DMS79 (cell line): ENCODE measurements around the gene SULT1C3.

Experiments
- DNase-seq: peaks from one replicate; lab custom pipeline; 2025; lab: John Stamatoyannopoulos, UW

SULT1C3 gene

DNA sequence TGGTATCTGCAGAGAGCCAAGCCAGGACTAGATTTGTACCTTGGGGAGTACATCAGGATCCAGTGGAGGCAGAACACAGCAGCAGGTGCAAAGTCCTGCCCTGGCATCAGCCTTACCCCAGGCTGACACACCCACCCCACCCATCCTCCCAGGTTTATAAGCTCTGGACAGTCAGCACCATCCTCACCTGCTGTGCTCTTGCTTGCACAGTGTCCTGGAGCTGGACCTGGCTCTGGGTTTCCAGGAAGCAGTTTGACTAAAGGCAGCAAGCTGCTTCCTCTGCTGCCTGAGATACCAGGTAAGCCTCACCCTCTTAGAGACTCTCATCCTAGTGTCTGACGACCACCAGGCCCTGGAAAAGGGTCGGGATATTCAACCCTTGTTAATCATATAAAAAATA lies at the start of gene SULT1C3:
Gene SULT1C3, plus strand, starts transcription at position 183 of the 400 bp plus-strand sequence. CDS start 7,227 bp downstream, outside the sequence.
- no peak for DNase-seq

DNA sequence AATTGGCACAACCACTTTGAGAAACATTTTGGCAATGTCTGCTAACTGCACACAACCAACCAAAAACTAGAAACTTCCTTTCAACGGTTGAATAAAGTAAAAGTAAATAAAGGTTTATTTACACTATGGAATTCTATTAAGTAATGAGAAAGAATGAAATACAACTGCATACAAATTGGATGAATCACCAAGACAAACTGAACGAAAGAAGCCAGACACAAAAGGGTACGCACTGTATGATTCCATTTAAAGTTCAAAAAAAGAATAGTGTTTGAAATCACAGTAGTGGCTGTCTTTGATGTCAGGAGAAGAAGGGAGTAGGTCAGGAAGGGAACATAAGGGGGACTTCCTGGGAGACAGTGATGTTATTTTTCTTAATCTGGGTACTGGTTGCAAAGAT lies 46.5 kb upstream of the SULT1C3 start:
- DNase-seq = no peak

DNA sequence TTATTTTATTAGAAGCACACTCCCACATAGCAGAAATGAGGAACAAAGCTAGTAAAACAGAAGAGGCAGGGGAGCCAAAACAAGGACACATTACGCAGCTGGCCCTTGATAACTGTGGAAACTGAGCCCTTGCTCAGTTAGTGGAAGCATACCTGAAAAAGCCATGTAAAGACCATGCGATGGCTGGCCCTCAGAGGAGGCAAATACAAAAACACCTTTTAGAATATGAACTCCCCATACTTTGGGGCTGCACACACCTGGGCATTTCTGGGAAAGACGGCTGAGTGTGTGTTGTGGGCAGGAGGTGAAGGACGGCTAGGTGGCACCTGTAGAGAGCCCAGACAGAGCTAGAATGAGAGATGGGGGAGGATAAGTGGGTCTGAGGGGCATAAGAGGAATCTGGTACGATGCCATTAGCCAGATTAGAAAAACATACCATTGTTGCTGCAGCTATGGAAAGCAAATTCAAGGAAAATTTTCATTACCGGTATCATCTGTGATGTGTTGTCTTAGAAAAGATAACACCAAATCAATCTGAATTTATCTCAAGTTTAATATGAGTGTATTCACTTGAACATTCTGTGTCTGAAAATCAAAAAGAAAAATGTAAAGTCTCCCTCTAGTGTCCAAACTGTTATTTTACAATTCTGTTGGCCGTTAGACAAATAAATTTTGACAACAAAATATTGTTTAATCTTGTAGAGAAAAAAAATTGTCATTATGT lies 45.2 kb upstream of the SULT1C3 start:
- no peak for DNase-seq

DNA sequence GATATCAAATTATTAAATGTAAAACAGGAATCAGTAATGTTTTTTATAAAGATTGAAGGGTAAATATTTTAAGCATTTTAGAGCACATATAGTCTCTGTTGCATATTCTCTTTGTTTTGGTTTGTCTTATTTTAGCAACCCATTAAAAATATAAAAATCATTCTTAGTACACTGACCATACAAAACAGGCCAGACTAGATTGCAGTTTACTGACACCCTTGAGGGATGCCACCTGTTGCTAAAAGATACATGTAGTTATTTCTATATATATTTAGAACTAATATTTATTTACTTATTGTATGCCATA lies 44.7 kb upstream of the SULT1C3 start:
- DNase-seq = no peak

DNA sequence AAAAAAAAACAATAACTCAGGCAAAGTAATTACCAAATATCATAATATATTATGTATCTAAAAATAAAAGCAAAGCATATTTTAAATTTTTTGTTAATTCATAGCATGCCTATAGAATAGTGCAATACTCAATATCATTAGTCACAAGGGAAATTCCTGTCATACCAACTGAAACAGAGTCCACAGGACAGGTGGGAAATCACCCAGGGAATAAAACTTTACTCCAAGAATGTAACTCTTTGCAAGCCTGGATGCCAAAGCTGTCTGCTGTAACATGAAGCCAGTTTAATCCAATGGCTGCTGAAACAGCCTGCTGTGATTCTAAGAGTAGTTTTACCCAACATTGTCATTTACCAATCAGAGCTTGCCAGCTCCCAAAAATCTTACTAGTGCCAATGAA lies 40.0 kb upstream of the SULT1C3 start:
- no peak for DNase-seq

DNA sequence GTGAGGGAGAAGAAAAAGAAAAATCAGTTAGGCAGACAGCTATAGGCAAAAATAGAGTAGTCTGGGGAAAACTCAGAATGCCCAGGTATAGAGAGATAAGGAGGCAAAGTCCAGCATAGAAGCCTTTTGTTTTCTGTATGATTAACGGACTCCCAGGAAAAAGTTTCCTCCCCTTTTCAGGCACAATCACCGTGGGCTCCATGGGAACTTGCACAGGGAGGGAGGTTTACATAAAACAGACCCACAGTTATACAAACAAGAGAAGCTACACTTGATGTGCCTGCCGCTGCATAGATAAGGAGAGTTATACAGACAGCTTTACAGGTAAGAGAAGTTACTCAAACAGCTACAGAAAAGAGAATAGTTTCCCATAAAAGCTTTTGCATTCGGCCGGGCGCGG lies 39.2 kb upstream of the SULT1C3 start:
- DNase-seq = no peak

DNA sequence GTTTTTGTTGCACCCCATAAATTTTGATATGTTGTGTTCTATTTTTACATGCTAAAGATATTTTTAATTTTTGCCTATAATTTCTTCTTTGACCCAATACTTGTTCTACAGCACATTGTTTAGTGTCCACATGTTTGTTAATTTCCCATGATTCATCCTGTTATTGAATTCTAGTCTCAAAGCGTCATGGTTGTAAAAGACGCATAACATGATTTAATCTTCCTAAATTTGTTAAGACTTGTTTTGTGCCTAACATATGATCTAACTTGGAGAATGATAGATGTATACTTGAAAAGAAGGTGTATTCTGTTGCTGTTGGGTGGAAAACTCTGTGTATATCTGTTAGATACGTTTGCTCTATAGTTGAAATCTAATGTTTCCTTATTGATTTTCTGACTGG lies 27.1 kb upstream of the SULT1C3 start:
- DNase-seq = no peak

DNA sequence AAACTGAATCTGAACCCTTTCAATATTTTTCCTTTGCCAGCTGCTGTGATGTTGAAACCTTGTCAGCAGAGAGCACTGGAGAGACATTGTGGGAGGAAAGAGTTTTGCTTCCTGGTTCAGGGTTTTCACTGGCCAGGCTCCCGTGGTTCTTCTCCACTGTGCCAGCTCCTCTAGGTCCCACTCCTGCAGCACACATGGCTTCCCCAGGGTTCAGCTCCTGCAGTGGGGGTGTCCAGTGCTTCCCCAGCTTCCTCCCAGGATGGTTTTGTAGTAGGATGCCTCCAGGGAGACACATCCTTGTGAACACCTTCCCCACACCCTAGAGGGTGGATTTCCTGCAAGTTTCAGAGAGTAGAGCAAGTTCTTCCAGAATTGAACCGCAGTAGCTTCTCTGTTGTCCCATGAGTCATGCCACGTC lies 24.0 kb upstream of the SULT1C3 start:
- DNase-seq = no peak

DNA sequence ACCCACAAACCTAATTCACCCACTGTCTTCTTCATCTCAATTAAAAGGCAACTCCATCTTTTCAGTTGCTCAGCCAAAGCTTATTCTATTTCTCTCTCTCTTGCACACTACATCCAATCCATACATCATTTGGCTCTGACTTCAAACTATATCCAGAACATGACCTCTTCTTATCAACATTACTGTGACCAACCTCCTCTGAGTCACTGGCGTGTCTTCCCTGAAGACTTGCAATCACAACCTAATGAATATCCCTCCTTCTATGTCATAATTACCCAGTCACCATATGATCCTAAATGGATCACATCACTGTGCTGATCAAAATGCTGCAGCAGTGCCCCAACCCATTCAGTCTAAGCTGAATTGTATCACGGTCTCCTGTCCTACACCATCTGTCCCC lies 22.6 kb upstream of the SULT1C3 start:
- no peak for DNase-seq

DNA sequence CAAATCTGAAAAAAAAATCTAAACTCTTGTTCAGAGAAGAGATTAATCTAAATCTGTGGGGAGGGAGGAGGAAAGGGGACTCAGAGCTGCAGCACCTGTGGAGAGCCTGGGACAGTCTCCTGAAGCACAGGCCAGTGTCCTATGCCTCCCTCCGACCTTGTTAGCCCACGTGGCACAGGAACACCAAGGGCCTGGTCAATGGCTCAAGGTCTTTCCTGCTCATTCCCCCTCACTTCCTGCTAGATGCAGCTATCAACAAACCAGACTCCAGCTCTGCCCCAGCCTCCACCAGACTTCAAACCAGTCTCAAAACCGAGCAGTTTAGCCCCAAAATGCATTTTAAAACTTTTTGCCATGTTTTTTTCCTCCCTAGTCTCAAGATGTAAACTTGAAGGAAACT lies 20.1 kb upstream of the SULT1C3 start:
- DNase-seq = no peak

DNA sequence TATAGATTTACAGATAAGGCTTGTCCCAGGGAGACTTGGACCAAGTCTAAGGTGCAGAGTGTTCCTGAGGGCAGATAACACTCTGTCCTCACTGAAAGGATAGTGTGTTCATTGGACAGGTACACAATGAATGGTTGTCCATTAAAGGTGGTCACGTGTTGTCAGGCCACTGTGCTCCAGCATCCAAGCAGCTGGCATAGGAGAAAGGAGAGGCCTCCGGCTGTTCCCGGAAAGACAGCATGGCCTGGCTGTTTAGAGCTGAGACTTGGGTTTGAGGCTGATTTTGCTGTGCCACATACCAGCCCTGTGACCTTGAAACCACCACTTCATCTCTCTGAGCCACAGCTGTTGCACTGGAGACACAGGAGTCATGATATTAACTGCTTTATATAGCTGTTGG lies 19.6 kb upstream of the SULT1C3 start:
- no peak for DNase-seq

DNA sequence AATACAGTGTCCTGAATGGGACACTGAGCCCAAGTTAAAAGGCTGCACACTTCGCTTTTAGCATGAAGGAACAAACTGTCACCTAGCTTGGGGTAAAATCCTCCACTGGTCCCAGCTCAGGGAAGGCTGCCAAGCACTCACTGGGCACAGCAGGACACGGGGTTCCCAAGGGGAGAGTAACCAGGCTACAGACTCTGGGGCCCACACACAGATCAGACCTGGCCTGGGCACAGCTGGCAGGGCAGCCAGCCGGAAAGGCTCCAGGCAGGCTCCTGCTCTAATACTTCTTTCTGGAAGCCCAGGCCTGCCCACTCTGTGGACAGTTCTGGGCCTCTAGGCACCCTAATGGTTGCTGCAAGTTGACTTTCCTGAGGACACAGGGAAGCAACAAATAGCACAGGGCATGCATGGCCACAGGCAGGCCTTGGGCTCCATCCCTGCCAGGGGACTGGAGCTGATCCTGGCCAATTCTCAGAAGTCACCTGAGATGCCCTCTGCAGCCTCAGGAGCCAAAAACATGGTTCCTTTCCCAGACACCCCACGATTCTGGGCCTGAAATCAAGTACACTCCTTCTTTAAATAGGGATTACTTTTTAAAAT lies 18.7 kb upstream of the SULT1C3 start:
- DNase-seq = peak; percentile 67

DNA sequence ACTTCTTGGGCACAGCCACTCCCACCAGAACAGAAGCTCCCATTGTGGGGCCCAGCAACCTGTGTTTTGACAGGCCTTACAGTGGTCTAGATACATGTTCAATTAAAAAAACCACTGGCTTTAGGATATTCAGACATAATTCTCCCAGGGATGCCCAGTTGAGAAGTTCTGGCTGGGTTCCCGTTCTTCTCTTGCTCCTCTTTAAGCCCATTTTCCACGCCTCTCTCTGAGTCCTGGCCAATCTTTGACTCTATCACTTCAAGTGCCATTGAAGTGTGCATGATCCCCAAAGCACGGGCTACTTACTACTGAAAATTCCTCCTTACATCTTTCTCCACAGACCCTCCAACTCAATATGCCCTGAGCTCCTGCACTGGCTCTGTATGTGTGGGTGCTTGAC lies 17.5 kb upstream of the SULT1C3 start:
- no peak for DNase-seq

DNA sequence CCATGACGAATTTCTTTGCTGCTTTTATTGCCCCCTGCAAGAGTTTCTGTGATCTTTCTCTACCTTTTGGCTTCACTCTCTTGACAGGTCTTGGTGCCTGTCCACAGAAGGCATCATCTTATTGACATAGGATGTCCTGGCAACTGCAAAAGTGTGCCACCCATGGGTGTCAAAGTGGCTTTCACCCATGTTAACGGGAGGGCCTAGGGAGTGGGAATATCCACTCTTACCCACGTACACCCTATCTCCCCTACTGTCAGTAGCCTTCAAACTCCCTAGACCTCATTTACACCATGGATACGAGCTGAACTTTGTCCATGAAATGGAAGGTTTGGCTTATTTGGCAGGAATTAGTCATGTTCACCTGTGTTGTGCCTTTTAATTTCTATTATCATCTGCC lies 16.2 kb upstream of the SULT1C3 start:
- DNase-seq = no peak

DNA sequence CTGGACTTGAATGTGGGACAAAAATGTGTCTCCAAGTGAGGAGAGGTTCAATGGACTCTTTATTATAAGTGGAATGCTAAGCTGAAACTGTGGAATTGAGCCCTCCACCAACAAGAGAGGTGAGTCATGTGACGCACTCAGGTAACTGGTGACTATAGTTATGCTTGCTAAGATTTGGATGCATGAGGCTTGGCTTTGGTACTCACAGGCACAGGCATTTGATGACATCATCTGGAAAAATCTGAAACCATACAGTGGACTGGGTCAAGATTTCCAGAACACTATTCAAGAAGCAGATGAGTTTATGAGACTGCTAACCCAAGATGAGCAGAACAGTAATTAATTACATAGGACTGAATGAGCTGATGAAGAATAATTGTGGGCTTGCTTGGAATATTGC lies 15.7 kb upstream of the SULT1C3 start:
- DNase-seq = no peak

DNA sequence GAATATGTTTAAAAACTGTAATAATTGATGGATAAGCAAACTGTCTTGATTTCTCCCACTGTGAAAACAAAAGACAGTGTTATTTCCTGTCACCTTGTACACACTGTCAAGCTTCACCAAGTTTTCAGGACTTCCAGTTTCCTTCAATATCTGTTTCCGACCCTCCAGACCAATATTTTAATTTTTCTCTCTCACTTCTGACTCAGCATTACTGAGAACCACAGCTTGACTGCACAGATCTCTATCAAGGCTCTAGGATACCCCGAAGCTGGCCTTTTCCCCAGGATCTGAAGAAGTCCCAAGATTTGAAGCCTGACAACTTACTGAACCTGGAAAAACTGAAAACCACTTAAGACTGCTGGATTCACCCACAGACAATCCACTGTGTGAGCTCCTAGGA lies 13.2 kb upstream of the SULT1C3 start:
- no peak for DNase-seq

DNA sequence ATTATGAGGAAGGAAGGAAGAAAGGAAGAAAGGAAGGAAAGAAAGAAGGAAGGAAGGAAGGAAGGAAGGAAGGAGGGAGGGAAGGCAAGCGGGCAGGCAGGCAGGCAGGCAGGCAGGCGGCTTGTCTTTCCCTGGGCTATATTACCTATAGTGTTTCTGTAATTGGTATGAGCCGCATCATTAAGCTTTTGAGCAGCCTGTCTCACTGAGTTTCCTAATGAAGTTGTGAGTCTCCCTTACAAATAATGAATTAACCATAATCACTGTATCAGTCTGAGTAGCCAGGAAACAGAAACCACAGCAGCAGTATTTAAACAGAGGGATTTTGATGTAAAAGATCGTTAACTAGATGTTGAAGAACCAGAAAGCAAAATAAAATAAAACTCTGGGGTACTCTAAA lies 11.8 kb upstream of the SULT1C3 start:
- peak; percentile 73 for DNase-seq

DNA sequence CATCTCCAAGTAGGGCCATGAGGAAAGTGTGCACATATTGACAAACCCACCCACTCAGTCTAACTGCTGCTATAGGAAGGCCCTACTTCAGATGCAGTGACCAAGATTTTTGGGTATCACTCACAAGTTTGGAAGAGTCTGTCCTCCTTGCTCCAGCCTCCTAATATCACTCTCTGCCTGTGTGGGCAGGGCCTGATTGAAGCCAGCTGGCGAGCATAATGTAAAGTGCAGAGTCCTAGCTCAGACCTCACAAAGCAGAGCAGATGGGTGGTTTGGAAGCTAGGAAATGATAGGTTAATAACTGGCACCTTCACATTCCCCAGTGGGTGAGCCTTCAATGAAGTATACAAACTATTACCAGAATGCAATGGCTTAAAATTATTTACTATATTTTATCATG lies 11.2 kb upstream of the SULT1C3 start:
- no peak for DNase-seq

DNA sequence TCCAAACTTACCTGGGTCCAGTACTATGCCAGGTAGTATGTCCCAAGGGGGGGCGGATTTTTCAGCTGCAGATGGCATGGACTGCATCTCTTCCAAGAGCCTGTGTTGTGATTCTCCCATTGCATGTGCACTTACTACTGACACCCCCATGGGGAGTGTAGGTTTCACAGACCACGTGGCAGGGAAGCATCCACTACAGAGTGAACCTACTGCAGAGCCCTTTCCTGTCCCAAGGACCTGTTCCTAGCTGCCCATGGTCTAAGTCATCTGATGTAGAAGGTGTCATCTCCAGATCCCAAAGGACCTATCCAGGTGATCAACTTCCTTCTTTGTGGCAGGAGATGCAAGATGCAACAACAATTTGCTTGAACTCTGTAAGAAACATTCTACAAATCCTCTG lies 9.9 kb upstream of the SULT1C3 start:
- DNase-seq = no peak

DNA sequence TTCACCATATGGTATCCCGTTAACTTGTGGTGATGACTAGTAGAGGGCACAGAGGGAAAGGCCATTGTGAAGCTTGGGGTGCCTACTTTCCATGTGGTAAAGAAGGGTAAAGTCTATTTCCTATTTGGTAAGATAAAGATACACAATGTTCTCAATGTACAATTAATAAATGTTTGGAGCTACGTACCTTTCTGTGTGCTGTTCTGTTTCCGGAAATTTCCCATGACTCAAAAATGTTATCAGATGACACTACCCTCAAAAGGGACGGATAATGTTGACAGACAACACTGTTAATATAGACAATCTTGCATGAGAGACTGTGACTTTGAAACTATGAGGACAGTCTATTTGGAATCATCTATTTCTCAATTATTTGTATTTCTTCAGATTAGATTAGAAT lies 4.2 kb upstream of the SULT1C3 start:
- DNase-seq = no peak

DNA sequence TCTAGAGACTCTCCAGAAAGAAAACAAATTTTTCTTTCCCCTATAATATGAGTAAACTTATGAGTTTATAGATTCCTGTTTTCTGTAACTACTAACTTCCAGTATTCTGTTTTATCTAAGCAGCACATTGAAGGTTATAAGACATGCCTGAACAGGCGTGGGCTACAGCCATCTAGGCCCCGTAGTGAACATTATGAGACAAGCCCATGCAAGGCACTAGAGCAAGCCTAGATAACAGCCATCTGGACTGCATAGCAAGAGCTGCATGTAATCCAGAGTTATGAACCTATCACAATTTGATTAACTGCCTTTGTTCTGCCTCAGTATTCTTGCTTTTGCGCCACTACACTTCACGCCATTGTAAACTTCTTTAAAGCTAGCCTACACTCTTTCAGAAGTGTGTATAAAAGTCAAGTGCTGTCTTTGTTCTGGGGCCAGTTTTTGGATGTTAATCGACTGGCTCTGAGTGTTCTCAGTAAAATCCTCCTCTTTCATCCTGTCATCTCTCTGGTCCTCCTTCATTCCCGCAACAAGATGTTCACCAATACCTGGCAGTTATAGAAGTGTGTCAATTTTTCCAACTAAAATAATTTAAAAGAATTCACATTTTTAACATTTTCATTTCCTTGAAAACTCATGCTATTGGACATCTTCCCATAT lies 3.0 kb upstream of the SULT1C3 start:
- no peak for DNase-seq

DNA sequence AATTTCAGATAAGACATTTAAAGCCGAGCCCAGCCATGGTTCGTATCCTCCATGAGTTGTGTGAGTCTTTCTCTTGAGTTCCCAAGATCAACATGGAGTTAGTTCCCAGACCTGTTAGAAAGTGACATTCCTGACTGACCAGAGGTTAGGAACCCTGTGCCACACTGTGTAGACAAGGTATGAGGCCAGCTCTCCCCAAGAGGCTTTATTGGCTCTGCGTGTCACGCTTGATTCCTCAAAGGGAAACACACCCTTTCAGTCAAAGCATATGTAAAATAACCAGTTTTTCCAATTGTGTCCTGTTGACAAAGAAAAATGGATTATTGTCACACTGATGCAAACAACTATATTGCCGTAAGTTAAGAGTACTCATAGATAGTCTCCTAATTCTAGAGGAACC lies 1.2 kb downstream of the SULT1C3 start:
- no peak for DNase-seq

DNA sequence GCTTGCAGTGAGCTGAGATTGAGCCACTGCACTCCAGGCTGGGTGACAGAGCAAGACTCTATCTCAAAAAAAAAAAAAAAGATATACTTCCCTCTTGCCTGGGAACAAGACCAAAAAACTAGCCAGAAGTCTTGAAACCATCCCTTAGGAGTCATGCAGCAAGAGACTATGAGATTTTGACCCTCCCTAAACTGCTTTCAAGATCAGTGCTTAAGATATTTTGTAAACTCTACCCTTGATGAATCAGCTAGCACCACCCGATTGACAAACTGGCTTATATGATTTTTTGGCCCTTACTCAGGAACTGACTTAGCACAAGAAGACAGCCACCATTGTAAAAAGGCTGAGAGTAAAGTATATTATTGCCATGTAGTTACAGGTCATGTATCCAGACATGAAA lies 3.8 kb downstream of the SULT1C3 start:
- no peak for DNase-seq
